GM12878 (cell line): ENCODE measurements around the gene TTLL10. TPM values are rescaled to one million over a fixed set of nuclear protein-coding genes. Genes with fewer than 3 reads are reported as not detected.

Source experiments
- ATAC-seq: fragments of 200-7000 bp; cut with Tn5 transposase; 3 replicates; pipeline ENCODE4 v1.9.1; 2020; ENCODE audit warnings: mild to moderate bottlenecking, moderate library complexity
- BruUV-seq: library from RNA; stranded (reverse); fragments of 400-500 nt; replicated peaks from 2 replicates; lab custom pipeline; 2021; lab: Mats Ljungman, UMichigan
- CTCF ChIA-PET: fragments of 300-600 bp; sonication (Branson Sonifier 250); formaldehyde crosslinking; extraction: SDS; loops from one replicate; lab custom pipeline; 2021; ENCODE audit warnings: inconsistent platforms; lab: Yijun Ruan, JAX
- POLR2A ChIA-PET: fragments of 350-600 bp; formaldehyde crosslinking; extraction: SDS; loops from one replicate; lab custom pipeline; 2021; ENCODE audit warnings: inconsistent platforms; lab: Charles Lee
- RAD21 ChIA-PET: fragments of 300-600 bp; sonication (Branson Sonifier 250); formaldehyde crosslinking; loops from one replicate; lab custom pipeline; 2023; ENCODE audit warnings: antibody characterized with exemption; ENCODE audit not compliant: unreplicated experiment; lab: Charles Lee
- SMC1A ChIA-PET: fragments of 300-600 bp; sonication (Branson Sonifier 250); formaldehyde crosslinking; loops from one replicate; lab custom pipeline; 2023; ENCODE audit not compliant: unreplicated experiment, uncharacterized antibody; lab: Charles Lee
- DNase-seq: peaks from one replicate; pipeline ENCODE4 v3.0.0-alpha.2; 2011; ENCODE audit warnings: low read depth, low spot score
- FAIRE-seq: peaks from 3 replicates; lab custom pipeline; 2011; peaks lifted over from hg19 to GRCh38; lab: Jason Lieb, UNC
- H2AFZ ChIP-seq: 2 replicates; pipeline ENCODE4 v1.6.0; 2011; ENCODE audit warnings: low read depth, low read length, control low read depth; ENCODE audit not compliant: control insufficient read depth
- H3K27ac ChIP-seq: 2 replicates; pipeline ENCODE4 v1.5.1; 2011; ENCODE audit warnings: control low read depth; ENCODE audit not compliant: control insufficient read depth, insufficient read depth
- H3K27me3 ChIP-seq, 2 experiments: replicated peaks in 1 of 2; 2 replicates each; pipeline versions ENCODE4 v1.6.0 to v1.6.1; 2011; ENCODE audit warnings: low read length in 1 of 2; ENCODE audit not compliant: control insufficient read depth in 2 of 2, insufficient read depth in 2 of 2
- H3K36me3 ChIP-seq, 2 experiments: 2 replicates each; pipeline ENCODE4 v1.5.1; 2011; ENCODE audit warnings: low read length in 1 of 2; ENCODE audit not compliant: control insufficient read depth in 2 of 2, insufficient read depth in 2 of 2
- H3K4me1 ChIP-seq: 2 replicates; pipeline ENCODE4 v1.6.1; 2011; ENCODE audit warnings: mild to moderate bottlenecking, low read length, moderate library complexity, mixed read lengths; ENCODE audit not compliant: control insufficient read depth, insufficient read depth
- H3K4me2 ChIP-seq: 2 replicates; pipeline ENCODE4 v1.6.0; 2011; ENCODE audit warnings: control low read depth; ENCODE audit not compliant: control insufficient read depth, insufficient read depth
- H3K4me3 ChIP-seq: fragments of 200-600 bp; sonication (generic); 2 replicates; pipeline ENCODE4 v1.5.1; 2016
- H3K79me2 ChIP-seq: 2 replicates; pipeline ENCODE4 v1.6.0; 2011; ENCODE audit warnings: low read length; ENCODE audit not compliant: control insufficient read depth, insufficient read depth
- H3K9ac ChIP-seq: 2 replicates; pipeline ENCODE4 v1.8.0; 2011; ENCODE audit warnings: low read length, control low read depth, mixed read lengths; ENCODE audit not compliant: control insufficient read depth, insufficient read depth
- H3K9me3 ChIP-seq: replicated peaks from 3 replicates; pipeline ENCODE4 v1.5.1; 2011; ENCODE audit warnings: mild to moderate bottlenecking, low read length; ENCODE audit not compliant: control insufficient read depth, insufficient read depth
- H4K20me1 ChIP-seq: 2 replicates; pipeline ENCODE4 v1.6.0; 2011; ENCODE audit not compliant: control insufficient read depth, insufficient read depth
- BCL11A ChIP-seq: IDR thresholded peaks from 2 replicates; pipeline ENCODE4 v1.6.1; 2011; ENCODE audit warnings: low read depth, low read length
- BHLHE40 ChIP-seq, 2 experiments: fragments of 450-650 bp in 1 of 2; IDR thresholded peaks; 2 replicates each; pipeline ENCODE4 v1.6.1; 2011 to 2017; ENCODE audit warnings: low read depth in 2 of 2, borderline replicate concordance in 1 of 2, improper control_type of control experiment in 1 of 2, low read length in 1 of 2, mild to moderate bottlenecking in 1 of 2
- BMI1 ChIP-seq: fragments of 450-650 bp; IDR thresholded peaks from 2 replicates; pipeline ENCODE4 v1.6.1; 2016; ENCODE audit warnings: mild to moderate bottlenecking, moderate library complexity, borderline replicate concordance
- CEBPZ ChIP-seq: fragments of 150-350 bp; IDR thresholded peaks from 2 replicates; pipeline ENCODE4 v1.6.1; 2016; ENCODE audit warnings: low read depth, low read length
- CREM ChIP-seq: IDR thresholded peaks from 2 replicates; pipeline ENCODE4 v1.6.1; 2014; ENCODE audit warnings: antibody characterized with exemption, low read depth
- ELK1 ChIP-seq: IDR thresholded peaks from 2 replicates; pipeline ENCODE4 v1.6.1; 2012; ENCODE audit warnings: low read depth, low read length, improper control_type of control experiment
- GABPA ChIP-seq: IDR thresholded peaks from 2 replicates; pipeline ENCODE4 v1.6.1; 2014; ENCODE audit warnings: antibody characterized with exemption, low read depth, mild to moderate bottlenecking, inconsistent platforms
- JUND ChIP-seq: IDR thresholded peaks from 2 replicates; pipeline ENCODE4 v1.6.1; 2012; ENCODE audit warnings: low read depth, mild to moderate bottlenecking, low read length, improper control_type of control experiment, moderate library complexity
- MYB ChIP-seq: fragments of 150-350 bp; IDR thresholded peaks from 2 replicates; pipeline ENCODE4 v1.6.1; 2014; ENCODE audit warnings: mild to moderate bottlenecking, low read depth, low read length, borderline replicate concordance
- SP1 ChIP-seq: IDR thresholded peaks from one replicate; pipeline ENCODE4 v1.6.1; 2011; ENCODE audit warnings: low read depth, low read length
- ZBTB33 ChIP-seq: fragments of 450-650 bp; IDR thresholded peaks from 2 replicates; pipeline ENCODE4 v1.6.1; 2017; ENCODE audit warnings: mild to moderate bottlenecking
- ZNF592 ChIP-seq: fragments of 450-650 bp; IDR thresholded peaks from 2 replicates; pipeline ENCODE4 v1.6.1; 2017; ENCODE audit warnings: mild to moderate bottlenecking, moderate library complexity
- ZZZ3 ChIP-seq: IDR thresholded peaks from 2 replicates; pipeline ENCODE4 v1.6.1; 2011; ENCODE audit warnings: low read depth; ENCODE audit not compliant: control insufficient read depth, insufficient read length
- WGBS: methylation state at CpG from one replicate; pipeline ENCODE4 v1.1.6; 2016; ENCODE audit warnings: low lambda C conversion rate; ENCODE audit not compliant: insufficient replicate concordance, insufficient coverage; ENCODE audit errors: missing lambda C conversion rate; 5-methylcytosine and 5-hydroxymethylcytosine counted together
- in situ Hi-C: fragments of 300-500 bp; cut with MboI; formaldehyde crosslinking; loops from 9 replicates; pipeline ENCODE4 v1.14.3; 2018; ENCODE audit warnings: mixed read lengths
- intact Hi-C: fragments of 100-400 bp; cut with micrococcal nuclease; formaldehyde crosslinking; loops from one replicate; pipeline ENCODE4 v1.14.2; 2022; ENCODE audit not compliant: unreplicated experiment
- polyA plus RNA-seq, 11 experiments: library from polyadenylated mRNA; depleted of rRNA in 4 of 11; unstranded in 6 of 11; stranded (reverse) in 5 of 11; fragments of >200 nt; fragmentation: Nextera tagmentation in 4 of 11; fragmentation: Illumina TruSeq in 1 of 11; extraction: Ambion mirVana in 4 of 11; extraction: Trizol in 1 of 11; gene quantifications; 1 replicate in 1 of 11; 2 replicates in 10 of 11; pipeline versions ENCODE4 v1.2.1 to v1.2.3, GENCODE V29; 2011 to 2016; ENCODE audit warnings: inconsistent platforms in 2 of 11, missing spikeins in 2 of 11, low read depth in 1 of 11
- total RNA-seq, 4 experiments: library from RNA; depleted of rRNA in 3 of 4; stranded (reverse); fragments of >200 nt in 3 of 4; fragmentation: Illumina TruSeq in 1 of 4; extraction: Trizol in 1 of 4; gene quantifications; 2 replicates each; pipeline versions ENCODE4 v1.2.1 to v1.2.3, GENCODE V29; 2013 to 2021

TTLL10 gene
- total and polyA plus RNA-seq, 10 of the 15 experiments (the other 5 are each of a cell fraction or from before 2014, with no cell fraction given), result not detected

- WGBS, result 97% methylated on average over 29 of the region's 34 CpGs
Observed at GRCh38 chr1:1225238-1225845, 51.7 kb downstream of the TTLL10 start.

More at GRCh38 chr1:1225238-1225845, 51.7 kb downstream of the TTLL10 start:
- Histone ChIP-seq H4K20me1 (no peaks in the 10 kb centered on the region), H3K36me3 (peaks cover 10 to 44% of the 10 kb centered on the region in 2 experiments; a peak in 3 of 4 replicates), H3K4me2 (no peak overlapping the region), H2AFZ (no peak overlapping the region), H3K4me3 (no peak overlapping the region)
- in situ Hi-C loops, result no loop called here
- FAIRE-seq (no peak), DNase-seq (no peak), ATAC-seq (no peak)
- no TSS peak for BruUV-seq
- RAD21 ChIA-PET, result no interaction called here
- POLR2A ChIA-PET, result interaction anchor here (0.5 kb wide), 1 partner anchor 39 kb away, joined by 3 read pairs; no protein-coding TSS in a partner anchor
- no peak for TF ChIP-seq CEBPZ
- no peak for TF ChIP-seq ELK1
- TF ChIP-seq MYB, result no peak
- TF ChIP-seq GABPA, result no peak
- TF ChIP-seq ZNF592, result no peak
- TF ChIP-seq SP1, result no peak
- no peak for TF ChIP-seq ZBTB33
- TF ChIP-seq BHLHE40 (IDR thresholded peaks at IDR 0.05; ENCODE audit: borderline replicate concordance in 1 of 2, low read depth in 2 of 2, low read length in 1 of 2), result no peak
- no peak for TF ChIP-seq JUND
- TF ChIP-seq ZZZ3, result no peak
- no peak for TF ChIP-seq BCL11A
- no peak for TF ChIP-seq CREM
- TF ChIP-seq BMI1, result no peak
- TF ChIP-seq, all 136 proteins: peak for 0
- H3K4me1 ChIP-seq, result peaks cover 4% of the 10 kb centered on the region
- SMC1A ChIA-PET, result no interaction called here
- CTCF ChIA-PET, result no interaction called here
- no peaks in the 10 kb centered on the region for H3K9me3 ChIP-seq
- peaks cover 28% of the 10 kb centered on the region for H3K79me2 ChIP-seq
- no peak overlapping the region for H3K9ac ChIP-seq
- H3K27me3 ChIP-seq, result no peaks in the 10 kb centered on the region
- intact Hi-C loops, result no loop called here
- no peak overlapping the region for H3K27ac ChIP-seq
